Inflammatory macrophage treated with lipopolysaccharide for 1 hour (primary cell): ENCODE results near the gene ARL11.

ENCODE experiments used
- DNase-seq, 2 donors: peaks; one replicate each; pipeline ENCODE4 v3.0.0-alpha.2; 2020 to 2022

Gene ARL11

GRCh38 chr13:49649963-49650312 is 21.6 kb downstream of the ARL11 start:
- no peak for DNase-seq

- DNase-seq: no peak
Observed at GRCh38 chr13:49651570-49652354, 23.5 kb downstream of the ARL11 start.

DNA sequence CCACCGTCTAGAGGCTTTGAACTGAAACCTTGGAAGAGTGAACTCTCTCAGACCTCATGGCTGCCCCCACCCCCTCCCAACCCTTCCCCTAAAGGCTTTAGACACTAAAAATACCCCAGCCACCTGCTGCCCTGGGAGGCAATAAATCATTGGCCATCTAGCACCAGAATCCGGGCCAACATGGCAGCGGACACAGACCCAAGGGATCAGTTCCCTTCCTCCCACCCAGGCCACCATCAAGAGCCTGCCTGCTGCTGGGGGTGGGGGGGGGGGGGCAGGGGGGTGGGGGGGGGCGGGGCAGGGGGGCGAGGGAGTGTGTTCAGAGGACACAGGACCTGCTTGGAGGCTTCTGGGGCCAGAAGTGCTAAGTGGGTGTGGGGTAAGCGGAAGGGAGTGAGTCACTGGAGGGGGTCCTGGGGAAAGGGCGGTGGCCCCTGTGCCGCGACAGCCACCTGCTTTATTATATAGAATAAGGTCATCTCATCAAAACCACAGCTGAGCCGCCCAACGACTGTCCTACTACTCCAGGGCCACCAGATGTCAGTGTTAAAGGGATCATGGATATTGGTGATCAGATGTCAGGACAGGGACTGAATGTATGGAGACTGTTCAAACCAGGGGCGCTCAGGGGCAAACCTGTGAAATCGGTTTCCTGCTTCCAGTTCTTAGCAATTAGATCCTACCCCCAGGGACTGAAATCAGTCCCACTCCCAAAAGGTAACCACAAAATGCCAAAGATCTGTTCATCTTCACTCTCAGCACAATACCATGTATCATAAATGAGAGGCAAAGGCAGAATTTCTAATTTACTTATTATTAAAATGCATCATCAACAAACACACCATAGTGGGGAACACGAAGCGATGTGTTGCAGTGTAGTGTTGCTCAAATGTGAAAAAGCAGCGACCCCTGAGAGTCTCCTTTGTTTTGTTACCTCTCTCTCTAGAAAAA is 24.3 kb downstream of the ARL11 start:
- DNase-seq: peak; percentile 35 to 62

GRCh38 chr13:49653478-49653877 is 25.2 kb downstream of the ARL11 start:
- no peak for DNase-seq

DNA sequence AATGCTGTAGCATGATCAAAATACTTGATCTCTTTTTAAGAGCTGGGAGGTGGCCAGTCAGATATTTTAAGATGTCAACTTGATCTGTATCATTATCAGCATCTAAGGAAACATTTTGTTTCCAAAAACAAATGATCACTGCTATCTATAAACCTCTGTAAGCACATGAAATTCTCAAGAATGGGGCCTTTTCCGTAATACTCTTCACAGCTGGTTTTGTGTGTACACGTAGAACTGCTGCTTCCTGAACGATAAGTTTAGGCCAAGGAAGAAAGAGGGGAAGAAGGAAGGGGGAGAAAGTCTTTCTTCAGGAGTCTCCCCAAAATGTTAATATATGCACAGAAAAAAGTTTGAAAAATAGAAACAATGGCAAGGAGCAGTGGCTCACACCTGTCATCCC is 25.7 kb downstream of the ARL11 start:
- no peak for DNase-seq

- DNase-seq: no peak
Observed at GRCh38 chr13:49655906-49656305, 27.6 kb downstream of the ARL11 start.

- DNase-seq: no peak
Observed at GRCh38 chr13:49657241-49657641, 28.9 kb downstream of the ARL11 start.

- no peak for DNase-seq
Observed at GRCh38 chr13:49664606-49665005, 36.3 kb downstream of the ARL11 start.

DNA sequence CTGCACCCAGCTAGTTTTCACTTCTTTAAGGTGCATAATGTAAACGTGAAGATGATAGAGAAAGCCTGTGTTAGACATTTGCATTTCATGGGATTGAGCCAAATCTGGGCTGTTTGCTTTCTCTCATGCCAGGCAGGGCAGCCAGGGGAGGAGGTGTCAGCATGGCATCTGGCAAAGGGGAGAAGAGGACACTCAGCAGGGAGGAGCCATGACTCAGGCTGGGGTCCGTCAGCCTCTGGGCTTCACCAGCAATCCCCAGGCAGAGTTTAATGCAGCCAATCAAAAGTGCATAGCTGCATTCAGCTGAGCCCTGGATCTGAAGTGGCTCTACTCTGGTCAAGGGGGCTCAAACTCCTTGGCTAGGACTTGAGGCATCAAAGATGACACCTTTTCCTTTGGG is 39.5 kb downstream of the ARL11 start:
- DNase-seq: no peak

DNA sequence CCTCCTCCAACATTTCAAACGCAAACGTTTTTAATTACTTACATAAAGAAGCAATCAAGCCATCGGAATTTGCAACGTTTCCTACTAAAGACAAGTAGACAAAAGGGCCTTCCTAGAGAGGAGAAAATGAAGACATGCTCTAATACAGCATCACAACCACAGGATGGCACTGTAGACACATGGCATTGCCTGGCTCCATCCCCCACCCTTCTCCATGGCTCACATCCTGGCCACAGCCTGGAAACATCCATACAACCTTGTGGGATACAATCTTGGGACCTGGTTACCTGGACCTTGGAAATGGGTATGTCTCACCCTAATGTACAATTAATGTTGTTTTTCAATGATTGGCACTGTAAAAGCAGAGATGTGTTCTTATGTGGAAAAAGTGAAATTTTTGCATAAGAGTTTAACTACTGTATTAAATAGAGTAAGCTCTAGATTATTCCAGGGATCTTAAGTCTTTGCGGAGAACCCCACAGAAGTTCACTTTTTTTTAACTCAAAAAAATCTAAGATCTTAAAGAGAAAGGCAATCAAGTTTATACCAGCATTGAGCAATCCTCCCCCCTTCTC is 41.5 kb downstream of the ARL11 start:
- DNase-seq: peak; percentile 46 to 49

DNA sequence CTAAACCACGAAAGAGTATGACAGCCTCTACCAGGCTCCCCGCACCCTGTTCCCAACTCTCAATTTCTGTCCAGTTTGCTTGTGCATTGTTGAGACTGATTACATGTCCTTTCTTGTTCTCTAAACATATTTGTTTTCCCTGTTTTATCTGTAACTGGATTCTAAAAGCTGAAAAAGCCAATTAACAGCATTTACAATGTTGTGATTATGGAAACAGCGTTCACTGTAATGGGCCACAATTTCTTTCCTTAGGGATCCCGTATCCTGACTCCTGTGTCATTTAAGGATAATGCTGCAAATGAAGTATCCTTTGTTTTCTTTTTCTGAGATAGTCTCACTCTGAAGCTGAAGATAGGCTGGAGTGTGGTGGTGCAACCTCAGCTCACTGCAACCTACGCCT is 42.5 kb downstream of the ARL11 start:
- no peak for DNase-seq

DNA sequence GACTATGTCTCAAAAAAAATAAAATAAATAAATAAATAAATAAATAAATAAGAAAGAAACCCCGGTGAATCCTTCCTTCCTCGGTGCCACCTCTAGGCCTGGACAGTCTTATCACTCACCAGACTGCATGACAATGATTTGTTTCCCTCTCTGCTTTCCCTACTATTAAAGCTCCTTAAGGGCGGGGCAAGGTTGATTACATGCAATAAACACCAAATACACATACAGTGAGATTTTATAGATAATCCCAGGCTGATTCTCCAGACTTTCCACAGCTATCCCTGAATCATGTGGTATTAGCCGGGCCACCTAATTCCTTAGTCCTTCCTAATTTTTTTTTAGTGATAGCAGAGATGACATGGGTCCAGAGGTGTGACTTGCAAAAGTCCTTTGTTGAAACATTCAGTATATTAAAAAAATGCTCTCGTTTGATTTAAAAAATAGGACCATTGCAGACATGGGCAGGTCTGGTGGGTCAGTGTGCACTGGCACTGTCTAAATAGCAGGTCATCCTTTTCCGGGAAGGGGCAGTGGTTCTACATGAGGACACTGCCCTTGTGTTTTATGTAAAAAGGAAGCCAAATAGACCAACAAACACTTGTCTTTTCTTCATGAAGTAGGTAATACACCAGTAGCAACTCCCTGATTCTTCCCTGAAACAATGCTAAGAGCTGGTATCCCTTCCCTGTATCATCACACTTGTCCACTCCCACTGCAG is 48.4 kb downstream of the ARL11 start:
- DNase-seq: no peak

GRCh38 chr13:49678191-49678914 is 50.0 kb downstream of the ARL11 start:
- no peak for DNase-seq

- no peak for DNase-seq
Observed at GRCh38 chr13:49679246-49679645, 50.9 kb downstream of the ARL11 start.

DNA sequence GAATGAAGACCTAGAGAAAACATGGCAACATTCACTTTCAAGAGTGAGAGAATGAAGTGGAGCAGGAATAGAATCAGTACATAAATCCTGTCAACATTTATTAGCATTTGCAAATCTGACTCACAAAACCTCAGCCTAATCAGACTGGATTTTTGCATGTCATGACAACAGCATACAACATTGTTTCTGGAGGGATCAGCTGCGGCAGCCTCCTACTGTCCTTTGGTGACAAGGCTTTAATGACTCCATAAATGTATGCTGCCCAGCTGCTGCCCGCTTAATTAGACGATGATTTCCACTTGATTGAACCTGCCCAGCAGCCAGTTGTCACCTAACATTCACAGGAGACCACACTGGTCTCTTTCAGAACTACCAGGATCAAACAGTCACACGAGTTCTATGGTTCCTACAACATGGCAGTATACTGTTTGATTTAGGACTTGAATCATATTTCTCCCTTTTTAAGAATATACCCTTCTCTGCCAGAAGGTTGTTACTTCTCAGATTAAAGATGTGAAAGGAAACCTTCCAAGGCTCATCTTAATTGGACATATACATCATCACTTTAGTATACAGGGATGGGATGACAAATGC is 53.6 kb downstream of the ARL11 start:
- DNase-seq: no peak
